SK-N-SH (cell line): ENCODE data around the gene AMDHD1. TPM values are rescaled to one million over a fixed set of nuclear protein-coding genes. Genes with fewer than 3 reads are reported as not detected.

Source experiments
- CTCF ChIA-PET: fragments of 300-600, 350-600 bp; formaldehyde crosslinking; extraction: SDS; loops from one replicate; lab custom pipeline; 2021; lab: Yijun Ruan, JAX
- POLR2A ChIA-PET: fragments of 350-600 bp; sonication (Branson Sonifier 250); formaldehyde crosslinking; extraction: SDS; loops from one replicate; lab custom pipeline; 2020; ENCODE audit warnings: antibody characterized with exemption, inconsistent platforms; lab: Yijun Ruan, JAX
- DNase-seq: peaks from one replicate; pipeline ENCODE4 v3.0.0; 2012
- H2AFZ ChIP-seq: fragments of 200-600 bp; sonication (generic); 2 replicates; pipeline ENCODE4 v1.8.1; 2016; ENCODE audit warnings: antibody characterized with exemption, mild to moderate bottlenecking, low read depth
- H3F3A ChIP-seq: fragments of 200-600 bp; sonication (generic); replicated peaks from 2 replicates; pipeline ENCODE3; 2016; ENCODE audit warnings: antibody characterized with exemption, mild to moderate bottlenecking; ENCODE audit not compliant: insufficient read depth
- H3K27ac ChIP-seq, 2 experiments: fragments of 200-500 bp in 1 of 2; fragments of 200-600 bp in 1 of 2; sonication (Bioruptor generic) in 1 of 2; sonication (generic), shearing (Covaris generic) in 1 of 2; 2 replicates each; pipeline versions ENCODE4 v1.5.1 to v1.6.1; 2014 to 2016; ENCODE audit warnings: low read depth in 2 of 2, inconsistent platforms in 1 of 2, low read length in 1 of 2, mild to moderate bottlenecking in 1 of 2, mixed read lengths in 1 of 2
- H3K27me3 ChIP-seq: fragments of 200-600 bp; sonication (generic), shearing (Covaris generic); 2 replicates; pipeline ENCODE4 v1.6.1; 2016; ENCODE audit warnings: mixed run types; ENCODE audit not compliant: insufficient read depth
- H3K36me3 ChIP-seq, 2 experiments: fragments of 200-500 bp in 1 of 2; fragments of 200-600 bp in 1 of 2; sonication (Bioruptor generic) in 1 of 2; sonication (generic) in 1 of 2; replicated peaks in 1 of 2; 2 replicates each; pipeline versions ENCODE3 to v1.5.1; 2014 to 2016; ENCODE audit warnings: low read length in 1 of 2, mild to moderate bottlenecking in 1 of 2; ENCODE audit not compliant: insufficient read depth in 2 of 2, control insufficient read depth in 1 of 2
- H3K4me1 ChIP-seq, 2 experiments: fragments of 200-500 bp in 1 of 2; fragments of 200-600 bp in 1 of 2; sonication (Bioruptor generic) in 1 of 2; sonication (generic), shearing (Covaris generic) in 1 of 2; 2 replicates each; pipeline versions ENCODE4 v1.5.1 to v1.6.1; 2014 to 2016; ENCODE audit warnings: low read depth in 1 of 2, low read length in 1 of 2, mixed run types in 1 of 2; ENCODE audit not compliant: insufficient read depth in 2 of 2, control insufficient read depth in 1 of 2
- H3K4me2 ChIP-seq: fragments of 200-600 bp; sonication (generic), shearing (Covaris generic); 2 replicates; pipeline ENCODE4 v1.6.1; 2017; ENCODE audit warnings: mixed run types
- H3K4me3 ChIP-seq, 2 experiments: fragments of 200-500 bp in 1 of 2; fragments of 200-600 bp in 1 of 2; sonication (Bioruptor generic) in 1 of 2; sonication (generic), shearing (Covaris generic) in 1 of 2; 2 replicates each; pipeline versions ENCODE4 v1.5.1 to v1.8.1; 2014 to 2016; ENCODE audit warnings: low read depth in 2 of 2, inconsistent platforms in 1 of 2, low read length in 1 of 2, mild to moderate bottlenecking in 1 of 2, mixed read lengths in 1 of 2, moderate library complexity in 1 of 2
- H3K79me2 ChIP-seq: fragments of 200-600 bp; sonication (generic); 2 replicates; pipeline ENCODE4 v1.8.1; 2017; ENCODE audit warnings: mild to moderate bottlenecking; ENCODE audit not compliant: insufficient read depth
- H3K9ac ChIP-seq: fragments of 200-600 bp; sonication (generic); 2 replicates; pipeline ENCODE4 v1.6.1; 2017; ENCODE audit warnings: mixed run types
- H3K9me2 ChIP-seq: fragments of 200-600 bp; sonication (generic); 2 replicates; pipeline ENCODE4 v1.6.1; 2017; ENCODE audit warnings: mixed run types
- H3K9me3 ChIP-seq: fragments of 200-600 bp; sonication (generic); 2 replicates; pipeline ENCODE4 v1.6.1; 2017; ENCODE audit warnings: mixed run types, mild to moderate bottlenecking, moderate library complexity
- H4K20me1 ChIP-seq: fragments of 200-600 bp; sonication (generic); 2 replicates; pipeline ENCODE4 v1.6.1; 2017; ENCODE audit warnings: mild to moderate bottlenecking, mixed run types; ENCODE audit not compliant: insufficient read depth
- FOXM1 ChIP-seq: IDR thresholded peaks from 2 replicates; pipeline ENCODE4 v1.4.0; 2012; ENCODE audit warnings: low read depth, mild to moderate bottlenecking
- GABPA ChIP-seq: IDR thresholded peaks from 2 replicates; pipeline ENCODE4 v1.4.0; 2012; ENCODE audit warnings: low read depth, mild to moderate bottlenecking
- GATA2 ChIP-seq: sonication (generic); formaldehyde crosslinking; IDR thresholded peaks from 2 replicates; pipeline ENCODE4 v1.5.0; 2020; ENCODE audit warnings: mild to moderate bottlenecking, missing genetic modification reagents
- NFIC ChIP-seq: IDR thresholded peaks from 2 replicates; pipeline ENCODE4 v1.4.0; 2012; ENCODE audit warnings: borderline replicate concordance
- POLR2AphosphoS5 ChIP-seq: IDR thresholded peaks from 2 replicates; pipeline ENCODE4 v1.6.1; 2012; ENCODE audit warnings: low read depth, low read length
- RAD21 ChIP-seq: IDR thresholded peaks from 2 replicates; pipeline ENCODE4 v1.6.1; 2012; ENCODE audit warnings: mild to moderate bottlenecking, low read length
- RXRA ChIP-seq: IDR thresholded peaks from 2 replicates; pipeline ENCODE4 v1.4.0; 2012; ENCODE audit warnings: low read depth, mild to moderate bottlenecking, borderline replicate concordance
- SIN3A ChIP-seq: IDR thresholded peaks from 2 replicates; pipeline ENCODE4 v1.6.1; 2012; ENCODE audit warnings: low read depth, mild to moderate bottlenecking, low read length, moderate library complexity, borderline replicate concordance
- SMC3 ChIP-seq: IDR thresholded peaks from 2 replicates; pipeline ENCODE4 v1.6.1; 2012; ENCODE audit warnings: low read depth, low read length, improper control_type of control experiment
- WGBS: methylation state at CpG from one replicate; pipeline ENCODE4 v1.1.6; 2017; ENCODE audit warnings: low lambda C conversion rate; 5-methylcytosine and 5-hydroxymethylcytosine counted together
- polyA plus RNA-seq, 3 experiments: library from polyadenylated mRNA; depleted of rRNA; stranded (reverse); fragments of >200 nt; gene quantifications; 2 replicates each; pipeline ENCODE4 v1.2.3, GENCODE V29; 2012
- TF ChIP-seq, protein P1 (sequence below): fragments of 150-350 bp; IDR thresholded peaks from 2 replicates; pipeline ENCODE4 v1.6.1; 2017; ENCODE audit warnings: antibody characterized with exemption, low read length, low read depth, borderline replicate concordance
- TF ChIP-seq, protein P2 (sequence below): IDR thresholded peaks from 2 replicates; pipeline ENCODE4 v1.4.0; 2012; ENCODE audit warnings: low read depth, borderline replicate concordance
- TF ChIP-seq, protein P3 (sequence below): IDR thresholded peaks from 2 replicates; pipeline ENCODE4 v1.6.1; 2012; ENCODE audit warnings: mild to moderate bottlenecking, low read depth, low read length, moderate library complexity

Gene AMDHD1
- polyA plus RNA-seq, 1 of the 3 experiments (the other 2 are of a cell fraction): 0.07 TPM

DNA sequence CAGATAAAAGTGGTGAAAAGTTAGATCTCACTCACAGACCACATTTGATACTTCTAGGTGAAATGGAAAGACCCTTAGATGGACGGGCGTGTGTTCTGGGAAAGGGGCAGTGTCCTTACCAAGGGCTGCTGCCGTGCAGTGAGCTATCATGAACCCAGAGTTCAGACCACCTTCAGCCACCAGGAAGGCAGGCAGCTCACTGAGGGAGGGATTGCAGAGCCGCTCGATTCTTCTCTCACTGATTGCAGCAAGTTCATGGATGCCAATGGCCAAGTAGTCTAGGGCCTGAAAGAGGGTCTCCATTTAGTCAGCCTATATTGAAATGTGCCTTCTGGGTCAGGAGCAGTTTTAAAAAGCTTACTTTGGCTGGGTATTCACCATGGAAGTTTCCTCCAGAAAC, 37.3 kb downstream of the AMDHD1 start:
- Histone ChIP-seq H3K9me3 (no peaks in the 10 kb centered on the region), H3K27me3 (no peaks in the 10 kb centered on the region; the same call in 1 of the 2 replicates), H2AFZ (no peak overlapping the region), H3K4me2 (no peak overlapping the region), H3K4me1 (no peaks in the 10 kb centered on the region), H3K36me3 (no peaks in the 10 kb centered on the region), H3F3A (no peaks in the 10 kb centered on the region), H3K27ac (no peak overlapping the region), H3K79me2 (no peaks in the 10 kb centered on the region), H3K9ac (no peak overlapping the region), H3K4me3 (no peak overlapping the region), H3K9me2 (no peaks in the 10 kb centered on the region), H4K20me1 (no peaks in the 10 kb centered on the region)
- TF ChIP-seq, protein P1, sequence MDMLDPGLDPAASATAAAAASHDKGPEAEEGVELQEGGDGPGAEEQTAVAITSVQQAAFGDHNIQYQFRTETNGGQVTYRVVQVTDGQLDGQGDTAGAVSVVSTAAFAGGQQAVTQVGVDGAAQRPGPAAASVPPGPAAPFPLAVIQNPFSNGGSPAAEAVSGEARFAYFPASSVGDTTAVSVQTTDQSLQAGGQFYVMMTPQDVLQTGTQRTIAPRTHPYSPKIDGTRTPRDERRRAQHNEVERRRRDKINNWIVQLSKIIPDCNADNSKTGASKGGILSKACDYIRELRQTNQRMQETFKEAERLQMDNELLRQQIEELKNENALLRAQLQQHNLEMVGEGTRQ: no peak
- TF ChIP-seq, protein P2, sequence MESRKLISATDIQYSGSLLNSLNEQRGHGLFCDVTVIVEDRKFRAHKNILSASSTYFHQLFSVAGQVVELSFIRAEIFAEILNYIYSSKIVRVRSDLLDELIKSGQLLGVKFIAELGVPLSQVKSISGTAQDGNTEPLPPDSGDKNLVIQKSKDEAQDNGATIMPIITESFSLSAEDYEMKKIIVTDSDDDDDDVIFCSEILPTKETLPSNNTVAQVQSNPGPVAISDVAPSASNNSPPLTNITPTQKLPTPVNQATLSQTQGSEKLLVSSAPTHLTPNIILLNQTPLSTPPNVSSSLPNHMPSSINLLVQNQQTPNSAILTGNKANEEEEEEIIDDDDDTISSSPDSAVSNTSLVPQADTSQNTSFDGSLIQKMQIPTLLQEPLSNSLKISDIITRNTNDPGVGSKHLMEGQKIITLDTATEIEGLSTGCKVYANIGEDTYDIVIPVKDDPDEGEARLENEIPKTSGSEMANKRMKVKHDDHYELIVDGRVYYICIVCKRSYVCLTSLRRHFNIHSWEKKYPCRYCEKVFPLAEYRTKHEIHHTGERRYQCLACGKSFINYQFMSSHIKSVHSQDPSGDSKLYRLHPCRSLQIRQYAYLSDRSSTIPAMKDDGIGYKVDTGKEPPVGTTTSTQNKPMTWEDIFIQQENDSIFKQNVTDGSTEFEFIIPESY: no peak
- no peak for TF ChIP-seq FOXM1
- TF ChIP-seq RAD21: no peak
- no peak for TF ChIP-seq NFIC
- TF ChIP-seq, protein P3, sequence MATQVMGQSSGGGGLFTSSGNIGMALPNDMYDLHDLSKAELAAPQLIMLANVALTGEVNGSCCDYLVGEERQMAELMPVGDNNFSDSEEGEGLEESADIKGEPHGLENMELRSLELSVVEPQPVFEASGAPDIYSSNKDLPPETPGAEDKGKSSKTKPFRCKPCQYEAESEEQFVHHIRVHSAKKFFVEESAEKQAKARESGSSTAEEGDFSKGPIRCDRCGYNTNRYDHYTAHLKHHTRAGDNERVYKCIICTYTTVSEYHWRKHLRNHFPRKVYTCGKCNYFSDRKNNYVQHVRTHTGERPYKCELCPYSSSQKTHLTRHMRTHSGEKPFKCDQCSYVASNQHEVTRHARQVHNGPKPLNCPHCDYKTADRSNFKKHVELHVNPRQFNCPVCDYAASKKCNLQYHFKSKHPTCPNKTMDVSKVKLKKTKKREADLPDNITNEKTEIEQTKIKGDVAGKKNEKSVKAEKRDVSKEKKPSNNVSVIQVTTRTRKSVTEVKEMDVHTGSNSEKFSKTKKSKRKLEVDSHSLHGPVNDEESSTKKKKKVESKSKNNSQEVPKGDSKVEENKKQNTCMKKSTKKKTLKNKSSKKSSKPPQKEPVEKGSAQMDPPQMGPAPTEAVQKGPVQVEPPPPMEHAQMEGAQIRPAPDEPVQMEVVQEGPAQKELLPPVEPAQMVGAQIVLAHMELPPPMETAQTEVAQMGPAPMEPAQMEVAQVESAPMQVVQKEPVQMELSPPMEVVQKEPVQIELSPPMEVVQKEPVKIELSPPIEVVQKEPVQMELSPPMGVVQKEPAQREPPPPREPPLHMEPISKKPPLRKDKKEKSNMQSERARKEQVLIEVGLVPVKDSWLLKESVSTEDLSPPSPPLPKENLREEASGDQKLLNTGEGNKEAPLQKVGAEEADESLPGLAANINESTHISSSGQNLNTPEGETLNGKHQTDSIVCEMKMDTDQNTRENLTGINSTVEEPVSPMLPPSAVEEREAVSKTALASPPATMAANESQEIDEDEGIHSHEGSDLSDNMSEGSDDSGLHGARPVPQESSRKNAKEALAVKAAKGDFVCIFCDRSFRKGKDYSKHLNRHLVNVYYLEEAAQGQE: no peak
- no peak for TF ChIP-seq GABPA
- no peak for TF ChIP-seq POLR2AphosphoS5
- TF ChIP-seq SIN3A: no peak
- TF ChIP-seq GATA2 (CRISPR knock-in tag): no peak
- no peak for TF ChIP-seq RXRA
- no peak for TF ChIP-seq SMC3
- POLR2A ChIA-PET: no interaction called here
- no peak for DNase-seq
- 70% methylated on average over 4 of the region's 5 CpGs for WGBS
- CTCF ChIA-PET: interaction anchor here (0.5 to 1.8 kb wide), 3 partner anchors 9 to 402 kb away, joined by 3 to 5 read pairs (median 4); no protein-coding TSS in a partner anchor
